ENCODE data around the gene NELFE. TPM values are rescaled to one million over a fixed set of nuclear protein-coding genes. Genes with fewer than 3 reads are reported as not detected.

NELFE gene
- total and polyA plus RNA-seq, 2 of the 13 experiments (the other 11 are each of a cell fraction or from before 2014, with no cell fraction given): 51.3 to 69.8 TPM

DNA sequence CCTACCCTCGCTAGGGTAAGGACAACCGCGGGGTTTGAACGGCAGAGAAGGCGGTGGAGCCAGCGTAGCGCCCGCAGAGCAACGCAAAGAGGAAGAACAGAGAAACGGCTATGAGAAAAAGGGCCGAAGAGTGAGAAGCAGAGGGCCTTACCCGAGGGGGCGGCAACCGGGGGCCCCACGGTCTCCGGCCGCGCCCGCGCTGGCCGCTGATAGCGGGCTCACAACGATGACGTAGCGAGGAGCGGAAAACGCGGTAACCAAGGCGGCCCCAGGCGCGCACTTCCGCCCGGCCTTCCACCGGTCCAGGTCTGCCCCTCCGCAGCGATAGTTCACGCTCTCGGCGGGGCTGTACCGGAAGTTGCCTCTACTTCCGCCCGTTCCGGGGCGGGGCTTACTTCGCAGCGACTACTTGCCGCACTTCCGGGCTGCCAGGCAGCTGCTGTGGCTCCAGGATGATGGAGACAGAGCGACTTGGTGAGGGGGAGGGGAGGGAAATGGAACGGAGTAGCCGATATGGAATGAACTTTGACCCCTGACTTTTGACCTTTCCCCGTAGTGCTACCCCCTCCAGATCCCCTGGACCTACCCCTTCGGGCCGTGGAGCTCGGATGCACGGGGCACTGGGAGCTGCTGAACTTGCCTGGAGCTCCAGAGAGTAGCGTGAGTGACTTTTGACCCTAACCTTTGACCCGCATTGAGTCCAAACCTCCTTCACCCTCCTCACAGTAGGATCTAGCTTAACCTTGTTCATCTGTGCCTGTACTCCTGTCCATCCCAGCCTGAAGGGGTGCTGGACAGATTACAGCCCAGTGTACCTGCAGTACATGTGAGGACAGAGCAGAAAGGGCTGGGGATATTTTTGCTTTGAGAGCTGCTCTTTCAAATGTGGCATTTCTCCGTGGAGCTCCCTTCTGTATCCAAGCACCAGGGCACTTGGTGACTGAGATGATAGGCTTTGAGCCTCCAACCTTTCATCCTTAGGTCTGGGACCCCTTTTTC is at the start of gene NELFE, which contains the start of gene SKIC2 (continued):
- TF ChIP-seq ZNF205 (CRISPR knock-in tag; IDR thresholded peaks at IDR 0.05) (peak; percentile 100), ZNF468 (CRISPR knock-in tag; IDR thresholded peaks at IDR 0.05) (0 out of 2 replicates have a peak, but pooled peaks have one; percentile 48), ZSCAN12 (CRISPR knock-in tag; IDR thresholded peaks at IDR 0.05) (peak; percentile 79; the same call in 1 of the 2 replicates), ZNF616 (CRISPR knock-in tag; IDR thresholded peaks at IDR 0.05; ENCODE audit: low read depth) (no peak), ZNF773 (CRISPR knock-in tag; IDR thresholded peaks at IDR 0.05; ENCODE audit: borderline replicate concordance) (no peak), PPARG (CRISPR knock-in tag; conservative IDR thresholded peaks at IDR 0.05) (peak; percentile 26; the same call in 1 of the 2 replicates), AKAP8 (CRISPR knock-in tag; IDR thresholded peaks at IDR 0.05) (0 out of 2 replicates have a peak, but pooled peaks have one; percentile 44), ZNF598 (CRISPR knock-in tag; IDR thresholded peaks at IDR 0.05; ENCODE audit: borderline replicate concordance) (peak; percentile 83; the same call in 1 of the 2 replicates), ZSCAN22 (CRISPR knock-in tag; IDR thresholded peaks at IDR 0.05) (no peak), REL (CRISPR knock-in tag; conservative IDR thresholded peaks at IDR 0.05) (peak; percentile 64; the same call in 1 of the 2 replicates), MLLT10 (CRISPR knock-in tag; IDR thresholded peaks at IDR 0.05) (no peak), SMYD3 (CRISPR knock-in tag; IDR thresholded peaks at IDR 0.05) (0 out of 2 replicates have a peak, but pooled peaks have one; percentile 62), ZNF607 (CRISPR knock-in tag; IDR thresholded peaks at IDR 0.05; ENCODE audit: borderline replicate concordance) (peak; percentile 23; the same call in 1 of the 2 replicates), ZFP36L1 (CRISPR knock-in tag; IDR thresholded peaks at IDR 0.05) (peak; percentile 81)
- TF ChIP-seq, protein P1, sequence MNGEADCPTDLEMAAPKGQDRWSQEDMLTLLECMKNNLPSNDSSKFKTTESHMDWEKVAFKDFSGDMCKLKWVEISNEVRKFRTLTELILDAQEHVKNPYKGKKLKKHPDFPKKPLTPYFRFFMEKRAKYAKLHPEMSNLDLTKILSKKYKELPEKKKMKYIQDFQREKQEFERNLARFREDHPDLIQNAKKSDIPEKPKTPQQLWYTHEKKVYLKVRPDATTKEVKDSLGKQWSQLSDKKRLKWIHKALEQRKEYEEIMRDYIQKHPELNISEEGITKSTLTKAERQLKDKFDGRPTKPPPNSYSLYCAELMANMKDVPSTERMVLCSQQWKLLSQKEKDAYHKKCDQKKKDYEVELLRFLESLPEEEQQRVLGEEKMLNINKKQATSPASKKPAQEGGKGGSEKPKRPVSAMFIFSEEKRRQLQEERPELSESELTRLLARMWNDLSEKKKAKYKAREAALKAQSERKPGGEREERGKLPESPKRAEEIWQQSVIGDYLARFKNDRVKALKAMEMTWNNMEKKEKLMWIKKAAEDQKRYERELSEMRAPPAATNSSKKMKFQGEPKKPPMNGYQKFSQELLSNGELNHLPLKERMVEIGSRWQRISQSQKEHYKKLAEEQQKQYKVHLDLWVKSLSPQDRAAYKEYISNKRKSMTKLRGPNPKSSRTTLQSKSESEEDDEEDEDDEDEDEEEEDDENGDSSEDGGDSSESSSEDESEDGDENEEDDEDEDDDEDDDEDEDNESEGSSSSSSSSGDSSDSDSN (CRISPR knock-in tag; IDR thresholded peaks at IDR 0.05): peak; percentile 70; the same call in 1 of the 2 replicates
- TF ChIP-seq, protein P2, sequence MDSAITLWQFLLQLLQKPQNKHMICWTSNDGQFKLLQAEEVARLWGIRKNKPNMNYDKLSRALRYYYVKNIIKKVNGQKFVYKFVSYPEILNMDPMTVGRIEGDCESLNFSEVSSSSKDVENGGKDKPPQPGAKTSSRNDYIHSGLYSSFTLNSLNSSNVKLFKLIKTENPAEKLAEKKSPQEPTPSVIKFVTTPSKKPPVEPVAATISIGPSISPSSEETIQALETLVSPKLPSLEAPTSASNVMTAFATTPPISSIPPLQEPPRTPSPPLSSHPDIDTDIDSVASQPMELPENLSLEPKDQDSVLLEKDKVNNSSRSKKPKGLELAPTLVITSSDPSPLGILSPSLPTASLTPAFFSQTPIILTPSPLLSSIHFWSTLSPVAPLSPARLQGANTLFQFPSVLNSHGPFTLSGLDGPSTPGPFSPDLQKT (CRISPR knock-in tag; IDR thresholded peaks at IDR 0.05; ENCODE audit: borderline replicate concordance): peak; percentile 98; the same call in 1 of the 2 replicates
- TF ChIP-seq, protein P3, sequence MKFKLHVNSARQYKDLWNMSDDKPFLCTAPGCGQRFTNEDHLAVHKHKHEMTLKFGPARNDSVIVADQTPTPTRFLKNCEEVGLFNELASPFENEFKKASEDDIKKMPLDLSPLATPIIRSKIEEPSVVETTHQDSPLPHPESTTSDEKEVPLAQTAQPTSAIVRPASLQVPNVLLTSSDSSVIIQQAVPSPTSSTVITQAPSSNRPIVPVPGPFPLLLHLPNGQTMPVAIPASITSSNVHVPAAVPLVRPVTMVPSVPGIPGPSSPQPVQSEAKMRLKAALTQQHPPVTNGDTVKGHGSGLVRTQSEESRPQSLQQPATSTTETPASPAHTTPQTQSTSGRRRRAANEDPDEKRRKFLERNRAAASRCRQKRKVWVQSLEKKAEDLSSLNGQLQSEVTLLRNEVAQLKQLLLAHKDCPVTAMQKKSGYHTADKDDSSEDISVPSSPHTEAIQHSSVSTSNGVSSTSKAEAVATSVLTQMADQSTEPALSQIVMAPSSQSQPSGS (CRISPR knock-in tag; IDR thresholded peaks at IDR 0.05): peak; percentile 91
- TF ChIP-seq, protein P4, sequence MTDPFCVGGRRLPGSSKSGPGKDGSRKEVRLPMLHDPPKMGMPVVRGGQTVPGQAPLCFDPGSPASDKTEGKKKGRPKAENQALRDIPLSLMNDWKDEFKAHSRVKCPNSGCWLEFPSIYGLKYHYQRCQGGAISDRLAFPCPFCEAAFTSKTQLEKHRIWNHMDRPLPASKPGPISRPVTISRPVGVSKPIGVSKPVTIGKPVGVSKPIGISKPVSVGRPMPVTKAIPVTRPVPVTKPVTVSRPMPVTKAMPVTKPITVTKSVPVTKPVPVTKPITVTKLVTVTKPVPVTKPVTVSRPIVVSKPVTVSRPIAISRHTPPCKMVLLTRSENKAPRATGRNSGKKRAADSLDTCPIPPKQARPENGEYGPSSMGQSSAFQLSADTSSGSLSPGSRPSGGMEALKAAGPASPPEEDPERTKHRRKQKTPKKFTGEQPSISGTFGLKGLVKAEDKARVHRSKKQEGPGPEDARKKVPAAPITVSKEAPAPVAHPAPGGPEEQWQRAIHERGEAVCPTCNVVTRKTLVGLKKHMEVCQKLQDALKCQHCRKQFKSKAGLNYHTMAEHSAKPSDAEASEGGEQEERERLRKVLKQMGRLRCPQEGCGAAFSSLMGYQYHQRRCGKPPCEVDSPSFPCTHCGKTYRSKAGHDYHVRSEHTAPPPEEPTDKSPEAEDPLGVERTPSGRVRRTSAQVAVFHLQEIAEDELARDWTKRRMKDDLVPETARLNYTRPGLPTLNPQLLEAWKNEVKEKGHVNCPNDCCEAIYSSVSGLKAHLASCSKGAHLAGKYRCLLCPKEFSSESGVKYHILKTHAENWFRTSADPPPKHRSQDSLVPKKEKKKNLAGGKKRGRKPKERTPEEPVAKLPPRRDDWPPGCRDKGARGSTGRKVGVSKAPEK (CRISPR knock-in tag; IDR thresholded peaks at IDR 0.05; ENCODE audit: borderline replicate concordance): no peak
